Measurements from ENCODE around the gene PRRG2. TPM values are rescaled to one million over a fixed set of nuclear protein-coding genes. Genes with fewer than 3 reads are reported as not detected.
"Not testable (repeated sequence)": the region's sequence is repeated elsewhere in the genome, so short reads cannot be mapped to it uniquely, and the experiment has no call there.

The PRRG2 gene
- total RNA-seq, 1 donor from 2014 or later: 7.6 TPM

DNA sequence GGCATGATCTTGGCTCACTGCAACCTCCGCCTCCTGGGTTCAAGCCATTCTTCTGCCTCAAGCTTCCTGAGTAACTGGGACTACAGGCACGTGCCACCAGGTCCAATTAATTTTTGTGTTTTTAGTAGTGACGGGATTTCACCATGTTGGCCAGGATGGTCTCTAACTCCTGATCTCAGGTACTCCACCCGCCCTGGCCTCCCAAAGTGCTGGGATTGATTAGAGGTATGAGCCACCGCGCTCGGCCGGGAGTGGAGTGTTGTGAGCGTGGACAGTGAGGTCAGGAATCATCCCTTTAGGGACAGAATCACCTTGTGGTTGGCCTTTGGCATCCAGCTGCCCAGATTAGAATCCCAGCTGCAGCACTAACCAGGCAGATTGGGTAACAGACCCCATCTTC is 48.5 kb downstream of the PRRG2 start:
- intact Hi-C loops (cut with DNase I): no loop called here
- Histone ChIP-seq H3K4me1 (peaks cover 6% of the 10 kb centered on the region), H3K27me3 (ENCODE audit: low read depth) (no peaks in the 10 kb centered on the region), H3K27ac (no peak overlapping the region), H3K9me3 (no peaks in the 10 kb centered on the region), H3K36me3 (peaks cover 23% of the 10 kb centered on the region), H3K4me3 (no peak overlapping the region)
- no peak for ATAC-seq
- TF ChIP-seq, protein P1, sequence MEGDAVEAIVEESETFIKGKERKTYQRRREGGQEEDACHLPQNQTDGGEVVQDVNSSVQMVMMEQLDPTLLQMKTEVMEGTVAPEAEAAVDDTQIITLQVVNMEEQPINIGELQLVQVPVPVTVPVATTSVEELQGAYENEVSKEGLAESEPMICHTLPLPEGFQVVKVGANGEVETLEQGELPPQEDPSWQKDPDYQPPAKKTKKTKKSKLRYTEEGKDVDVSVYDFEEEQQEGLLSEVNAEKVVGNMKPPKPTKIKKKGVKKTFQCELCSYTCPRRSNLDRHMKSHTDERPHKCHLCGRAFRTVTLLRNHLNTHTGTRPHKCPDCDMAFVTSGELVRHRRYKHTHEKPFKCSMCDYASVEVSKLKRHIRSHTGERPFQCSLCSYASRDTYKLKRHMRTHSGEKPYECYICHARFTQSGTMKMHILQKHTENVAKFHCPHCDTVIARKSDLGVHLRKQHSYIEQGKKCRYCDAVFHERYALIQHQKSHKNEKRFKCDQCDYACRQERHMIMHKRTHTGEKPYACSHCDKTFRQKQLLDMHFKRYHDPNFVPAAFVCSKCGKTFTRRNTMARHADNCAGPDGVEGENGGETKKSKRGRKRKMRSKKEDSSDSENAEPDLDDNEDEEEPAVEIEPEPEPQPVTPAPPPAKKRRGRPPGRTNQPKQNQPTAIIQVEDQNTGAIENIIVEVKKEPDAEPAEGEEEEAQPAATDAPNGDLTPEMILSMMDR (IDR thresholded peaks at IDR 0.05): no peak
- no peak for DNase-seq

DNA sequence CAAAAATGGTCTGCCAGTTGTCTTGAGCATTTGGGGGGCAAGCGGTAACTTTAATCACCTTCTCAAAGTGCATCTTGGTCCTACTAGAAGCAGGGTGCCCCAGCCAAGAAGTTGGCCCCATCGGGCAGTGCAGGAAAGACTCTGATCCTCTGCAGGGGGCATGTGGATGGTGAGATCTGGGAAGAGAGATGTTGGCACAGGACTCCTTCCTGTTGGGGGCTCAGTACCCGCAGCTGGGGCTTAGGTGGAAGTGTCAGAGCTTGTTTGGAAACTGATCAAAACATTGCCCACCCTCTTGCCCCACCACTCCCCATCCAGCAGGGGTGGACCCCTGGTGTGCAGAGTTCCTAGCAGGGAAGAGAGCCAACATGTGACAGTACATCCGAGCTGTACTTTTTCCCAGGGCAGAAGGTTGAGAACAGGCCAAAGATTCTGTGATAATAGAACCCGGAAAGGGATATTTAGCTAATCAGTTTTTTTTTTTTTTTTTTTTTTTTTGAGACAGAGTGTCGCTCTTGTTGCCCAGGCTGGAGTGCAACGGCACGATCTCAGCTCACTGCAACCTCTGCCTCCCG is 50.0 kb downstream of the PRRG2 start:
- intact Hi-C loops (cut with DNase I): no loop called here
- no peak for ATAC-seq

DNA sequence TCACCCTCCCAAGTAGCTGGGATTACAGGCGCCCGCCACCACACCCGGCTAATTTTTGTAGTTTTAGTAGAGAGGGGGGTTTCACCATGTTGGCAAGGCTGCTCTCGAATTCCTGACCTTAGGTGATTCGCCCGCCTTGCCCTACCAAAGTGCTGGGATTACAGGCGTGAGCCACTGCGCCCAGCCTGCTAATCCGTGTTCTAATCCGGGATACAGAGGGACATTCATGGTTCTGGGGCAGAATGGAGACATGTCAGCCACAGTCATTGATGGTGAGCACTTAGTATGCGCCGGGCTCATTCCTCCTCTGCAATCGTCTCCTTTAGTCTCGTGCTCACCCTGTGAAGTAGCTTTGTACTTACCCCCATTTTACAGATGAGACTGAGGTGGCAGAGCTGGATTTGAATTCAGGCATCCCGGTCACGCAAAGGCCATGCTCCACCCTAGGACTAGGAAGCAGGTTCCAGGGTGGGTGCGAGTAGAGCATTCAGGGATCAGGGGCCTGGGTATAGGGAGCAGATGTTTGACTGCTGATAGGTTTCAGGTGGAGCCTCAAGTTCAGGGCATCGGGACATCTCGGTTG is 50.6 kb downstream of the PRRG2 start:
- Histone ChIP-seq H3K4me3 (no peak overlapping the region), H3K4me1 (peaks cover 23% of the 10 kb centered on the region), H3K36me3 (peaks cover 23% of the 10 kb centered on the region), H3K9me3 (no peaks in the 10 kb centered on the region), H3K27me3 (ENCODE audit: low read depth) (no peaks in the 10 kb centered on the region), H3K27ac (peak overlapping the region; percentile 68)
- no peak for DNase-seq
- TF ChIP-seq, protein P1 (IDR thresholded peaks at IDR 0.05): no peak
- no peak for ATAC-seq
- intact Hi-C loops (cut with DNase I): no loop called here

More for the DNA sequence above, 50.0 kb downstream of the PRRG2 start:
- Histone ChIP-seq H3K27ac (peak overlapping the region; percentile 68), H3K4me3 (no peak overlapping the region), H3K4me1 (peaks cover 17% of the 10 kb centered on the region), H3K27me3 (ENCODE audit: low read depth) (no peaks in the 10 kb centered on the region), H3K36me3 (peaks cover 24% of the 10 kb centered on the region), H3K9me3 (no peaks in the 10 kb centered on the region)
- TF ChIP-seq, protein P1 (IDR thresholded peaks at IDR 0.05): no peak
- DNase-seq: no peak

GRCh38 chr19:49632576-49632975 is 51.5 kb downstream of the PRRG2 start:
- intact Hi-C loops (cut with DNase I): no loop called here
- DNase-seq: no peak

DNA sequence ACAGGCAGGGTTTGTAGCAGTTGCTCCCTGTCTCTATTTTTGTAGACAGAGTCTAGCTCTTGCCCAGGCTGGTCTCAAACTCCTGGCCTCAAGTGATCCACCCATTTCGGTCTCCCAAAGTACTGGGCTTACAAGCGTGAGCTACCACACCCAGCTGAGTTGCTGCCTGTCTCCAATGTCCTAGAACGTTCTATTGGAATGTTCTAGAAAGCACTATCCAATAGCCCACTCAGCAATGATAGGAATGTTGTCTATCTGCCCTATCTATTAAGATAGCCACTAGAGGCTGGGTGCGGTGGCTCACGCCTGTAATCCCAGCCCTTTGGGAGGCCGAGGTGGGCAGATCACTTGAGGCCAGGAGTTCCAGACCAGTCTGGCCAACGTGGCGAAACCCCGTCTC is 52.2 kb downstream of the PRRG2 start:
- H3K36me3 ChIP-seq: peaks cover 18% of the 10 kb centered on the region
- peak in 1 of 2 donors; percentile 5 for ATAC-seq
- peak overlapping the region; percentile 8 for H3K27ac ChIP-seq
- H3K27me3 ChIP-seq (ENCODE audit: low read depth); intact Hi-C loops (cut with DNase I); H3K9me3 ChIP-seq; DNase-seq; H3K4me3 ChIP-seq: not testable (repeated sequence)
- peaks cover 29% of the 10 kb centered on the region for H3K4me1 ChIP-seq

More at GRCh38 chr19:49632576-49632975, 51.5 kb downstream of the PRRG2 start:
- ATAC-seq: no peak
- Histone ChIP-seq H3K27ac (no peak overlapping the region), H3K9me3 (no peaks in the 10 kb centered on the region), H3K4me1 (peaks cover 27% of the 10 kb centered on the region), H3K36me3 (peaks cover 18% of the 10 kb centered on the region), H3K27me3 (ENCODE audit: low read depth) (no peaks in the 10 kb centered on the region), H3K4me3 (no peak overlapping the region)
- TF ChIP-seq, protein P1 (IDR thresholded peaks at IDR 0.05): no peak

DNA sequence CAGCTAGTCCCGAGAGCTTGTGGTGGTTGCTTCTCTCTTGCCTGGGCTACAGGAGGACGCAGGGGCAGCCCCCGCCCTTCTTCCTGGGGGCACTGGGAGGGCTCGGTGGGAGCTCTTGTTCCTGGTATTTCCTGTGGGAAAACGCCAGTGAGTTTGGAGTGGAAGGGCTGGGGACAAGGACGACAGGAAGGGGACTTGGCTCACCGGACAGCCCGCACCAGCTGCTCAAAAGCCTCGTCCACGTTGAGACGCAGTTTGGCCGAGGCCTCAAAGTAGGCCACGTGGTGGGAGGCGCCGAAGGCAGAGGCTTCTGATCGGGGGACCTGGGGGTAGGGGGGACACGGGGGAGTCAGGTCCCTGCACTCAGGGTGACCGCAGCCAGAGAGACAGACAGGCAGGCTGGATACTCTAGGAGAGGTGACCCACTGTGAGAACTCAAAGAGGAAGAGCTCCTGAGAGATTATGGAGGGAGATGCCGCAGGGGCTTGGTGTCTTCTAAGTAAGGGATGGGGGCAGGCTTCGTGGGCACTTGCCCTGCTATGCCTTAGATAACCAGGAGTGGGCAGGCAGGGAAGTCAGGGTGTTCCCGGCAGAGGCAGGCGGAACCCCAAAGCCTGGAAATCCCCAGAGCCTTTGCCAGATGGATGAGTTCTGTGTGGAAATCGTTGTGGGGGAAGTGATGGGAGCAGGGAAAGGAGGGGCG is 54.6 kb downstream of the PRRG2 start:
- Histone ChIP-seq H3K27me3 (ENCODE audit: low read depth) (no peaks in the 10 kb centered on the region), H3K27ac (peak overlapping the region; percentile 65), H3K36me3 (peaks cover 18% of the 10 kb centered on the region), H3K4me1 (peaks cover 38% of the 10 kb centered on the region), H3K9me3 (no peaks in the 10 kb centered on the region), H3K4me3 (no peak overlapping the region)
- TF ChIP-seq, protein P1 (IDR thresholded peaks at IDR 0.05): peak; percentile 13
- DNase-seq: no peak
- no peak for ATAC-seq
- intact Hi-C loops (cut with DNase I): no loop called here

All from lower lobe of right lung (tissue), 2 donors.